OCI-LY7 (cell line): Measurements from ENCODE around the gene TMEM182. TPM values are rescaled to one million over a fixed set of nuclear protein-coding genes. Genes with fewer than 3 reads are reported as not detected.

Experiments used
- BruUV-seq: library from RNA; stranded (reverse); fragments of 400-500 nt; replicated peaks from 2 replicates; lab custom pipeline; 2021; lab: Mats Ljungman, UMichigan
- CTCF ChIA-PET: fragments of 300-600 bp; sonication (Branson Sonifier 250); formaldehyde crosslinking; loops from one replicate; lab custom pipeline; 2022; ENCODE audit warnings: antibody characterized with exemption; ENCODE audit not compliant: unreplicated experiment; lab: Charles Lee
- POLR2A ChIA-PET: fragments of 300-600 bp; sonication (Branson Sonifier 250); formaldehyde crosslinking; loops from one replicate; lab custom pipeline; 2022; ENCODE audit warnings: antibody characterized with exemption; lab: Charles Lee
- DNase-seq: peaks from one replicate; pipeline ENCODE4 v3.0.0-alpha.2; 2015; ENCODE audit warnings: low spot score
- H2AFZ ChIP-seq: fragments of 200-600 bp; sonication (generic), shearing (Covaris generic); 2 replicates; pipeline ENCODE4 v1.6.1; 2014; ENCODE audit warnings: mild to moderate bottlenecking, antibody characterized with exemption, low read length, moderate library complexity
- H3K27ac ChIP-seq: fragments of 200-600 bp; sonication (generic); 2 replicates; pipeline ENCODE4 v1.5.1; 2014; ENCODE audit warnings: mixed run types, low read depth, mild to moderate bottlenecking, moderate library complexity, low read length, inconsistent platforms; ENCODE audit not compliant: poor library complexity, severe bottlenecking
- H3K36me3 ChIP-seq: fragments of 200-600 bp; sonication (generic); 2 replicates; pipeline ENCODE4 v1.6.1; 2014; ENCODE audit warnings: mild to moderate bottlenecking, antibody characterized with exemption, low read length, moderate library complexity, mixed read lengths; ENCODE audit not compliant: insufficient read depth
- H3K4me1 ChIP-seq: fragments of 200-600 bp; sonication (generic); 2 replicates; pipeline ENCODE4 v1.5.1; 2014; ENCODE audit warnings: mild to moderate bottlenecking, low read length; ENCODE audit not compliant: insufficient read depth, poor library complexity, severe bottlenecking
- H3K4me2 ChIP-seq: fragments of 200-600 bp; sonication (generic); 2 replicates; pipeline ENCODE4 v1.6.1; 2014; ENCODE audit warnings: mild to moderate bottlenecking, low read length
- H3K4me3 ChIP-seq: fragments of 200-600 bp; sonication (generic); 2 replicates; pipeline ENCODE4 v1.5.1; 2014; ENCODE audit warnings: mild to moderate bottlenecking, low read depth, low read length; ENCODE audit not compliant: poor library complexity, severe bottlenecking
- H3K79me2 ChIP-seq: fragments of 200-600 bp; sonication (generic); 2 replicates; pipeline ENCODE4 v1.6.1; 2016; ENCODE audit warnings: low read depth, mild to moderate bottlenecking, low read length, moderate library complexity, mixed read lengths; ENCODE audit not compliant: insufficient read depth
- H3K9me2 ChIP-seq: fragments of 200-600 bp; sonication (generic); 2 replicates; pipeline ENCODE4 v1.6.1; 2016; ENCODE audit warnings: mild to moderate bottlenecking, low read length, mixed read lengths; ENCODE audit not compliant: insufficient read depth
- H3K9me3 ChIP-seq: fragments of 200-600 bp; sonication (generic); 2 replicates; pipeline ENCODE4 v1.6.1; 2014; ENCODE audit warnings: mild to moderate bottlenecking, mixed run types, low read length, mixed read lengths
- H4K20me1 ChIP-seq: fragments of 200-600 bp; sonication (generic); 2 replicates; pipeline ENCODE4 v1.6.1; 2014; ENCODE audit warnings: mild to moderate bottlenecking, antibody characterized with exemption, low read length, moderate library complexity, mixed read lengths; ENCODE audit not compliant: insufficient read depth
- CTCF ChIP-seq: fragments of 200-600 bp; sonication (generic); conservative IDR thresholded peaks from 2 replicates; pipeline ENCODE4 v1.5.1; 2014; ENCODE audit warnings: mild to moderate bottlenecking, antibody characterized with exemption, low read length, moderate library complexity, mixed read lengths
- EZH2phosphoT487 ChIP-seq: fragments of 200-600 bp; sonication (generic); IDR thresholded peaks from 2 replicates; pipeline ENCODE4 v1.6.1; 2018; ENCODE audit warnings: low read depth, borderline replicate concordance, mild to moderate bottlenecking, mixed run types, antibody characterized with exemption, low read length, moderate library complexity, mixed read lengths
- intact Hi-C: fragments of 100-400 bp; cut with micrococcal nuclease; formaldehyde crosslinking; loops from one replicate; pipeline ENCODE4 v1.10.0; 2022; ENCODE audit not compliant: unreplicated experiment
- total RNA-seq, 2 experiments: library from RNA; depleted of rRNA in 1 of 2; stranded (reverse); fragments of >200 nt in 1 of 2; shearing (Covaris generic) in 1 of 2; gene quantifications; 2 replicates each; pipeline ENCODE4 v1.2.3, GENCODE V29; 2014 to 2022

The TMEM182 gene
- total RNA-seq, 2 experiments from 2014 or later = 2.1 to 3.2 TPM

GRCh38 chr2:102850888-102851287 lies 89.1 kb downstream of the TMEM182 start:
- H3K27ac ChIP-seq = no peak overlapping the region
- ChIA-PET POLR2A (no interaction called here), CTCF (no interaction called here)
- no peak overlapping the region for H2AFZ ChIP-seq
- H3K4me3 ChIP-seq = no peak overlapping the region
- no peaks in the 10 kb centered on the region for H3K4me1 ChIP-seq
- no peaks in the 10 kb centered on the region for H3K9me3 ChIP-seq
- TF ChIP-seq CTCF (no peak), EZH2phosphoT487 (no peak)
- no peaks in the 10 kb centered on the region for H4K20me1 ChIP-seq
- H3K79me2 ChIP-seq = no peaks in the 10 kb centered on the region
- H3K4me2 ChIP-seq = no peak overlapping the region
- no peak for DNase-seq
- intact Hi-C loops = no loop called here
- BruUV-seq = no TSS peak
- H3K36me3 ChIP-seq = no peaks in the 10 kb centered on the region
- no peaks in the 10 kb centered on the region for H3K9me2 ChIP-seq

- BruUV-seq = no TSS peak
- H3K4me2 ChIP-seq = no peak overlapping the region
- no peaks in the 10 kb centered on the region for H3K36me3 ChIP-seq
- no peaks in the 10 kb centered on the region for H3K9me2 ChIP-seq
- TF ChIP-seq EZH2phosphoT487 (no peak), CTCF (no peak)
- H3K4me1 ChIP-seq = no peaks in the 10 kb centered on the region
- ChIA-PET CTCF (no interaction called here), POLR2A (interaction anchor here (0.6 kb wide), 1 partner anchor 119 kb away, joined by 4 read pairs; no protein-coding TSS in a partner anchor)
- intact Hi-C loops = no loop called here
- H2AFZ ChIP-seq = no peak overlapping the region
- H3K27ac ChIP-seq = no peak overlapping the region
- DNase-seq = no peak
- no peaks in the 10 kb centered on the region for H4K20me1 ChIP-seq
- H3K9me3 ChIP-seq = no peaks in the 10 kb centered on the region
- H3K79me2 ChIP-seq = no peaks in the 10 kb centered on the region
- no peak overlapping the region for H3K4me3 ChIP-seq
These were observed 91.0 kb downstream of the TMEM182 start for GRCh38 chr2:102852867-102853266.

Other genes starting within 250 kb of the TMEM182 start
- gene SLC9A2, start 142.5 kb upstream of the TMEM182 start, total RNA-seq (2014; rRNA removed; shearing (Covaris generic)) = not detected in 2 replicates
- gene SLC9A2, start 142.5 kb upstream of the TMEM182 start, total RNA-seq (2022) = not detected in 2 replicates